ENCODE results near the gene CBFA2T2.
A peak's percentile ranks its signal among the peaks of the same experiment; 100 is the strongest.
"Not testable (repeated sequence)": the region's sequence is repeated elsewhere in the genome, so short reads cannot be mapped to it uniquely, and the experiment has no call there.

Gene CBFA2T2

GRCh38 chr20:33482581-33482980 lies 7.3 kb upstream of the CBFA2T2 start:
- no peak for TF ChIP-seq CTCF (IDR thresholded peaks at IDR 0.05; ENCODE audit: low read depth, low read length)
- H3K4me3 ChIP-seq (ENCODE audit: low read depth, low read length): no peak overlapping the region

GRCh38 chr20:33483186-33483585 lies 6.7 kb upstream of the CBFA2T2 start:
- H3K4me3 ChIP-seq (ENCODE audit: low read depth, low read length): not testable (repeated sequence)

GRCh38 chr20:33488201-33488600 lies 1.7 kb upstream of the CBFA2T2 start:
- TF ChIP-seq CTCF (IDR thresholded peaks at IDR 0.05; ENCODE audit: low read depth, low read length): no peak
- H3K4me3 ChIP-seq (ENCODE audit: low read depth, low read length): no peak overlapping the region

GRCh38 chr20:33488661-33489494 lies 1.0 kb upstream of the CBFA2T2 start:
- H3K4me3 ChIP-seq (ENCODE audit: low read depth, low read length): peak overlapping the region; percentile 60

- H3K4me3 ChIP-seq (ENCODE audit: low read depth, low read length): peak overlapping the region; percentile 60
- no peak for TF ChIP-seq CTCF (IDR thresholded peaks at IDR 0.05; ENCODE audit: low read depth, low read length)
Measured at GRCh38 chr20:33489495-33490022, 337 bp upstream of the CBFA2T2 start.

GRCh38 chr20:33490934-33491656 lies 1.2 kb downstream of the CBFA2T2 start:
- H3K4me3 ChIP-seq (ENCODE audit: low read depth, low read length): peak overlapping the region; percentile 73
- TF ChIP-seq CTCF (IDR thresholded peaks at IDR 0.05; ENCODE audit: low read depth, low read length): no peak

GRCh38 chr20:33493076-33493766 lies 3.3 kb downstream of the CBFA2T2 start:
- H3K4me3 ChIP-seq (ENCODE audit: low read depth, low read length): no peak overlapping the region
- TF ChIP-seq CTCF (IDR thresholded peaks at IDR 0.05; ENCODE audit: low read depth, low read length): no peak

- H3K4me3 ChIP-seq (ENCODE audit: low read depth, low read length): not testable (repeated sequence)
Measured at GRCh38 chr20:33496776-33497175, 6.9 kb downstream of the CBFA2T2 start.

All from WI38 (cell line).